ENCODE results near the gene WDR7.

DNA sequence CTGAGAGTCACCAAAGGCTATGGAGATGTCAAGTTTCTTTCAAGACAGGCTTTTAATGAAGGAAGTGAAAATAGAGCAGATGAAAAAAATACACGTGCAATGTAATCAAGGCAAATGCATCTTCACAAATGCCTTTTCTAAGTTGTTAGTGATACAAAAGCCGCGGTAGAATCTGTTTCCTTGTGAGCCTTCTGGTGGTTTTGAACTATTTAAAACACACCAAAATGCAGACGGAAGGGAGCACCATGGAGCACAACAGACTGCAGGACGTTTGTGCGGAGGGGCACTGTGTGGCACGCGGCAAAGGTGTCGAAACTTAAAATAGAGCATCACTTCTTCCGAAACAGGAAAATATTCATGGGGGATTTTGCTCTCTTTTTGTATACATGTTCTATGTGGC, 430.7 kb downstream of the WDR7 start:
- no peak for TF ChIP-seq POLR2A (IDR thresholded peaks at IDR 0.05)
- TF ChIP-seq, protein P1, sequence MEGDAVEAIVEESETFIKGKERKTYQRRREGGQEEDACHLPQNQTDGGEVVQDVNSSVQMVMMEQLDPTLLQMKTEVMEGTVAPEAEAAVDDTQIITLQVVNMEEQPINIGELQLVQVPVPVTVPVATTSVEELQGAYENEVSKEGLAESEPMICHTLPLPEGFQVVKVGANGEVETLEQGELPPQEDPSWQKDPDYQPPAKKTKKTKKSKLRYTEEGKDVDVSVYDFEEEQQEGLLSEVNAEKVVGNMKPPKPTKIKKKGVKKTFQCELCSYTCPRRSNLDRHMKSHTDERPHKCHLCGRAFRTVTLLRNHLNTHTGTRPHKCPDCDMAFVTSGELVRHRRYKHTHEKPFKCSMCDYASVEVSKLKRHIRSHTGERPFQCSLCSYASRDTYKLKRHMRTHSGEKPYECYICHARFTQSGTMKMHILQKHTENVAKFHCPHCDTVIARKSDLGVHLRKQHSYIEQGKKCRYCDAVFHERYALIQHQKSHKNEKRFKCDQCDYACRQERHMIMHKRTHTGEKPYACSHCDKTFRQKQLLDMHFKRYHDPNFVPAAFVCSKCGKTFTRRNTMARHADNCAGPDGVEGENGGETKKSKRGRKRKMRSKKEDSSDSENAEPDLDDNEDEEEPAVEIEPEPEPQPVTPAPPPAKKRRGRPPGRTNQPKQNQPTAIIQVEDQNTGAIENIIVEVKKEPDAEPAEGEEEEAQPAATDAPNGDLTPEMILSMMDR (IDR thresholded peaks at IDR 0.05) = no peak
